ENCODE measurements around the gene PRR15L.

The PRR15L gene

GRCh38 chr17:47962901-47963300, 5.2 kb upstream of the PRR15L start:
- no peak for DNase-seq (ENCODE audit: low read depth in 1 of 2, low spot score in 1 of 2)

GRCh38 chr17:47961406-47961805, 3.7 kb upstream of the PRR15L start:
- no peak for DNase-seq (ENCODE audit: low read depth in 1 of 2, low spot score in 1 of 2)

DNA sequence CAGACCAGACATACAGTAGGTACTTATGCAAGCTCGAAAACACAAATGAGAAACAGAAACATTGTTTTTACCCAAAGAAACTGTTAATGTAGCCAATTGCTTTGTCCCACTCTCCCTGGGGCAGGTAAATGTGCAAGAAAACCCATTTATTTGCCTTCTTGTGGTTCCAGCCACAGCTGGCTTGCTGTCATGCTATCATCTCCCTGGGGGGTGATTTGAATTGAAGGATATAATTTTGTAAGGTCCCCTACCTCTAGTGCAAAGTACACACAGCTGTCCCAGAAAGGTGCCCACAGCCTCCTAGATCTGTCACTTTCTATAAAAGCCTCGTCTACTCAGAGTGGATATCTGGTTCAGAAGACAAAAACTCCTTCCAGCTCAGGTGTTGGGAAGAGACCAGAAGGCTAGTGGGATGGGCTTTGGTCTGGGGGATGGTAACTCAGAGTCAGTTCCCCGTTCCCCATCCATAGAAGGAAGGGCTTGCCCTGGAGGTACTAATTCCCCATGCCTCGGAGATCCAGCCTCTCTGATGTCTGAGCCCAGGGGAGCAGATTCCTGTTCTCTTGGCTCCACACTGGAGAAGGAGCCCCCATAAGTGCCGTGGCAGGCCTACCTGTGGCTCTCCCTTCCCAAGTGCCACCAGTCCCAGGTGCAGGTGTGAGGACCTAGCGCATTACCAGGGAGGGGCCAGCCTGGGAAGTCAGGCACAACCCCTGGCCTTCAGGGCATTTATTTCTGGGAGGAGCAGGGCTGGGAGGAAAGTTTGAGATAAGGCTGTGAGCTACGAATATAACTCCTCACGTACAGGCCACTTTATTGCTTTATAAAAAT, 2.4 kb upstream of the PRR15L start:
- no peak for DNase-seq (ENCODE audit: low read depth in 1 of 2, low spot score in 1 of 2)

DNA sequence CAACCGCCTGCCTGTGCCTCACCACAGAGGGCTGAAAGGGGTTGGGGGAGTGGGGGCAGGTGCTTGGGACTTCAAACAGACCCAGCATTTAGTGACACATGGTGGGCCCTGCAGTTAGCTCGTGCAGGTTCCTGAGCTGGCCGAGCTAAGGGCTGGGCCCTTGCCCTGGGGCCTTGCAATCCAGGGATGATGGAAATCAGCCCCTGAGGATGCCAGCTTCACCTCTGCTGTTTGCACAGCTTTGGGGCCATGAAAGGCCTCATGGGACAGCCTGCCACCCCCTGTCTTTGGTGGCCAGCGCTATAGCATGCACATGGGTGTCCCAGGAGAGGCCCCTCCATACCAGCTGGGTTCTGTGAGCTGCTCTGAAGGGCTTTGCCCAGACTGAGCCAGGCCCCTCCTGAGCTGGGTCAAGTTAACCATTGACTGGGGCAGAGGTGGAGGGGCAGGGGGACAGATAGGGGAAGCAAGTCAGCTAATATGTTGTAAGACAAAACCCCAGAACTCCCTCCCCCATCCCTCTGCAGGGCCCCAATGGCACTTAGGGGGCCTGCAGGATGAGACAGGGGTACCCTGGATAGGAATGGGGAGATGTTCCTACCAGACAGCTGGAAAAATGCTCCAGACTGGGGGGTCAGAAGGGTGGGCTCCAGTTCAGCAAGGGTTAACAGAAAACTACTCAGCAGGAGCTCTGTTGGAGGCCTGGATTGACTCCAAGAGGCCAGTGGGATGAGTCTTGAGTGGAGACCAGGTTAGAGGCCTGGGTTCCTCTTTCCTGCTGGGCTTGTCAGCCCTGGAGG, 692 bp downstream of the PRR15L start:
- no peak for DNase-seq (ENCODE audit: low read depth in 1 of 2, low spot score in 1 of 2)

DNA sequence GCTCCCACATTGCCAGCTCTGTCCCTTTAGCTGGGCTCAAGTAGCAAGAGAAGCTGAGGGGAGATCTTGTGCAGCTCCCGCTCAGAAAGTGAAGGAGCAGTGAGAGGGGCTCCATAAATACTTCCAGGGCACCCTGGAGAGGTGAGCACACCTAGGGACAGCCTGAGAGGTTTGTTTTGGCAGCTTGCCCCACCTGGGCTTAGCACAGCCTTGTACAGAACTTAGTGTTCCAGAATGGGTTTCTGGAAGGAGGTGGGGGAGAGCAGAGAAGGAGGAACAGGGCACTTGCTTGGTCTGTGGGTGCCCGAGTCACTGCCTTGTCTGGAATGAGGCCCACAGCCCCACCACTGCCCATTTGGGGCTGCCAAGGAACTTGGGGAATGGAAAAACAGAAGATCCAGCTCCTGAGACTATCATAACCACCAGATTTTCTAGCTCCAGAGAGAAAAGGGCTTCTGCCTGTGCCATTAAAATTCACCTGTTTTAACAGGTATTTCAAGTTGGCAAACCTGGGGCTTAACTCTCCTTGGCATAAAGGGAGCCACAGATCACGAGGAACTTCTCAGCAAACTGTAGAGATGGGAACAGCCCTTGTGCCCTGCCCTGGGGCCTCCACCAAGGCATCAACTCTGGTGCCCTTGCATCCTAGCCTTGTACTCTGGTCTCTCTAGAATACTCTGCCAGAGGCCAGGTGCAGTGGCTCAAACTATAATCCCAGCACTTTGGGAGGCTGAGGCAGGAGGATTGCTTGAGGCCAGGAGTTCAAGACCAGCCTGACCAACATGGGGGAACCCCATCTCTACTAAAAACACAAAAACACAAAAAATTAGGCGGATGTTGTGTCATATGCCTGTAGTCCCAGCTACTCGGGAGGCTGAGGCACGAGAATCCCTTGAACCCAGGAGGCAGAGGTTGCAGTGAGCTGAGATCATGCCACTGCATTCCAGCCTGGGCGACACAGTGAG, 1.9 kb downstream of the PRR15L start:
- DNase-seq (ENCODE audit: low read depth in 1 of 2, low spot score in 1 of 2): no peak

- DNase-seq (ENCODE audit: low read depth in 1 of 2, low spot score in 1 of 2): no peak
These were observed 3.8 kb downstream of the PRR15L start for GRCh38 chr17:47953909-47954308.

GRCh38 chr17:47952171-47953021, 5.3 kb downstream of the PRR15L start:
- no peak for DNase-seq (ENCODE audit: low read depth in 1 of 2, low spot score in 1 of 2)

DNA sequence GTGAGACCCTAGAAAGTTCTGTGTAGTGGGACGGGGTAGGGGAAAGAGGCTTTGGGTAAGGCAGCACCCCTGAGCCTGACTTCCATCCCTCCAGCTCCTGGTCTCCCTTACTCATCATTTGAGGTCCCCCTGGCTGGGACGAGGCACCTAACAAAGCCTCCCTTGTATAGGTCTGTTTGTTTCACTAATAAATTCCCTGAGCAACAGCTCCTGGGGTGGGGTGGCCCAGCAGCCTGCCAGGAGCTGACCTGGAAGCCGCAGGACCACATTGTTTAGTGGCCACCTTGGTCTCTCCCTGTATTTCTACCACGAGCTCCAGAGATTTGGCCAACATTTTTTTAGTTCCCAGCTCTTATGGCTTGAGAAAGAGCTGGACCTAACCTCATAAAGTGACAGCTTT, 7.2 kb downstream of the PRR15L start:
- no peak for DNase-seq (ENCODE audit: low read depth in 1 of 2, low spot score in 1 of 2)

DNA sequence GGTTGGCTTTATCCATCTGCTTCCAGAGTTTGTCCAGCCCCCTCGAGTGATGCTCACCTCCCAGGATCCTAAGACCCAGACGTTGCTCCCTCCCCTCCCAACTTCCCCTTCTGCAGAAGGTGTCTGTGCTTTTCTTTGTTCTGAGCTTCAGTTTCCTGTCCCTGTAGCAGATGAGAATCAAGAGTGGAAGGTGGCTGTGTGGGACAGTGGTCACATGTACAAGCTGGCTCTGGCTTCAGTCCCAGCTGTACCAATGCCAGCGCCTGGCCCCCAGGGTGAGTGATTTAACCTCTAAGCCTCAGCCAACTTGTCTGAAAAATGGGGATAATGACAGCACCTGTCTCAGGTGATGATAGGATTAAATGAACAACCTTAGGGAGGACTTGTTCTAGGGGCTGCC, 7.7 kb downstream of the PRR15L start:
- DNase-seq (ENCODE audit: low read depth in 1 of 2, low spot score in 1 of 2): no peak

DNA sequence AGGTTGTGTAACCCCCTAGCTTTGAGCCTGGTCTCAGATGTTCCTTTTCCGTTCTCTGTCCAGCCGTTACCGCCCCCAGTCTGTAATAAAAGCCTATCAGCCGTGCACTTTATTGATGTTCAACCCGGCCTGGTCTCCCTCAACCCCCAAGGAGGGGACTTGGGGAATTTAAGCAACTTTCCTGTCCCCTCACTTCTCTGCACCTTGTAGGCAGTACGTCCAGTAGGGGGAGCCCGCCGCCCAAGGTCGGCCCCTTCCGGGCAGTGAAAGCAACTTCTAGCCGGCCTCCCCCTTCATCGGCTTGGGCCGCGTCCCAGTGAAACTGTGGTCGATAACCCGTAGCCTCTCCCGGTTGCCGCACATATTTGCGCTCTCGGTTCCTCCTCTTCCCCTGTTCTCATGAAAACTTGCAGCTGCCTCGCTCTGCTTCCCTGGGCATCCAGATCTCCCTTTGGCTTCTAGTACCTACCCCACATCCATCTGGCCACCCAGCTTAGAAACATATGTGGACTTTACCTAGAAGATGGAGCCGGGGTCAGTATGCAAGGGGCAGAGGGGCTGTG, 8.4 kb downstream of the PRR15L start:
- DNase-seq (ENCODE audit: low read depth in 1 of 2, low spot score in 1 of 2): peak; percentile 60 to 70

DNA sequence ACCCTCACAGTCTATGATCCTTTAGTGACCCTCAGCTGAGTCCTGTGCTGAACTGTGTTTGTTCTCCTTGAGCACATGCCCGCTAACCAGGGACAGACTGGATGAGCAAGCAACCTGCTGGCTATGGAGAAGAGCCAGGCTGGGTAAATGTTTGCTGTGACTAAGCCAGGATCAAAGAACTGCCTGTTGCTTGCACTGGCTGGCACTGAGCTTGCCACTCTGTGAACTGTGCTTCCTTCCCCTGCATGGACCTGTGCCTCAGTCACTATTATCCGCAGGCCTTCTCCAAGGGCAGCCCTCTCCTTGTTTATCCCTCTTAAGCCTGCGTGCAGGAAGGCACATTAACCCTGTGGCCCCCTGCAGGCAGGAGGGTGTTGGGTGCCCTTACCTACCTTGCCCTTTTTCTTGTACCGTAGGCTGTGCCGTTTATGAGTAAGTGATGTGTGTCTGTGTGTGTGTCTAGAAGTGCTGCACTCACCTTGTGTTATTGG, 8.9 kb downstream of the PRR15L start:
- DNase-seq (ENCODE audit: low read depth in 1 of 2, low spot score in 1 of 2): no peak

GRCh38 chr17:47946929-47947397, 10.7 kb downstream of the PRR15L start:
- DNase-seq (ENCODE audit: low read depth in 1 of 2, low spot score in 1 of 2): peak; percentile 53 to 70

GRCh38 chr17:47946516-47946915, 11.2 kb downstream of the PRR15L start:
- no peak for DNase-seq (ENCODE audit: low read depth in 1 of 2, low spot score in 1 of 2)

GRCh38 chr17:47945529-47946508, 11.9 kb downstream of the PRR15L start:
- no peak for DNase-seq (ENCODE audit: low read depth in 1 of 2, low spot score in 1 of 2)

GRCh38 chr17:47945080-47945479, 12.6 kb downstream of the PRR15L start:
- DNase-seq (ENCODE audit: low read depth in 1 of 2, low spot score in 1 of 2): no peak

GRCh38 chr17:47942568-47942967, 15.1 kb downstream of the PRR15L start:
- no peak for DNase-seq (ENCODE audit: low read depth in 1 of 2, low spot score in 1 of 2)

DNA sequence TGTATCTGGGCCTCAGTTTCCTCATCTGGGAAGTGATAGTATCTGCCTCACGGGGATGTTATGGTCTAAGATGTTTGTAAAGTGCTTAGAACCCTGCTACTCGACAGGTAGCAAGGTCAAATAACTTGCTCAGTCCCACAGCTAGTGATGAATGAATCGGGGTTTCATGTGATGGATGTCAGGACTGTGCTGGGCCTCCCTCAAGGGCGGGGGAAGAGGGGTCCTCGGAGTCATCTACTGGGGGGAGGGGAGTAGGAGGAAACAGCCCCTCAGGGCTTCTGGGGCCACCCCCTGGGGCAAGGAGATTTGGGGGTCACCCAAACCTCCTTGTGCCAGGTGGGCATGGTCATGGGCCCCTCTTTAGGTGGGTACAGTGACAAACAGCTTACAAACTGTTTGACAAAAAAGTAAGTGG, 15.6 kb downstream of the PRR15L start:
- no peak for DNase-seq (ENCODE audit: low read depth in 1 of 2, low spot score in 1 of 2)
